Activated CD4-positive, alpha-beta memory T cell treated with anti-CD3 and anti-CD28 coated beads for 36 hours (primary cell): ENCODE results near the gene CNNM1. TPM values are rescaled to one million over a fixed set of nuclear protein-coding genes. Genes with fewer than 3 reads are reported as not detected.

Experiments
- CTCF ChIA-PET: fragments of 350-600 bp; sonication (Branson Sonifier 250); formaldehyde crosslinking; loops from one replicate; lab custom pipeline; 2021; ENCODE audit warnings: antibody characterized with exemption, inconsistent platforms; lab: Charles Lee
- POLR2A ChIA-PET: fragments of 350-600 bp; sonication (Branson Sonifier 250); formaldehyde crosslinking; loops from one replicate; lab custom pipeline; 2021; ENCODE audit warnings: antibody characterized with exemption; lab: Charles Lee
- DNase-seq: peaks from one replicate; pipeline ENCODE4 v3.0.0-alpha.2; 2020
- H3K27ac Mint-ChIP-seq: one replicate; pipeline ENCODE4 v1.8.0; 2021; ENCODE audit warnings: mixed read lengths
- H3K27me3 Mint-ChIP-seq: one replicate; pipeline ENCODE4 v1.8.0; 2021; ENCODE audit warnings: mixed read lengths
- H3K36me3 Mint-ChIP-seq: one replicate; pipeline ENCODE4 v1.8.0; 2021; ENCODE audit warnings: mixed read lengths
- H3K4me1 Mint-ChIP-seq: one replicate; pipeline ENCODE4 v1.8.0; 2021; ENCODE audit warnings: low read depth, mixed read lengths
- H3K4me3 Mint-ChIP-seq: one replicate; pipeline ENCODE4 v1.8.0; 2021; ENCODE audit warnings: mild to moderate bottlenecking, mixed read lengths
- H3K9me3 Mint-ChIP-seq: one replicate; pipeline ENCODE4 v1.8.0; 2021; ENCODE audit warnings: mixed read lengths
- intact Hi-C: fragments of 100-400 bp; cut with micrococcal nuclease; formaldehyde crosslinking; loops from one replicate; pipeline ENCODE4 v1.15.1; 2023
- total RNA-seq, 2 experiments: library from RNA; stranded (reverse); gene quantifications; one replicate each; pipeline ENCODE4 v1.2.3, GENCODE V29; 2021

CNNM1 gene
- total RNA-seq, 2 experiments from 2014 or later: 0.41 to 0.43 TPM

DNA sequence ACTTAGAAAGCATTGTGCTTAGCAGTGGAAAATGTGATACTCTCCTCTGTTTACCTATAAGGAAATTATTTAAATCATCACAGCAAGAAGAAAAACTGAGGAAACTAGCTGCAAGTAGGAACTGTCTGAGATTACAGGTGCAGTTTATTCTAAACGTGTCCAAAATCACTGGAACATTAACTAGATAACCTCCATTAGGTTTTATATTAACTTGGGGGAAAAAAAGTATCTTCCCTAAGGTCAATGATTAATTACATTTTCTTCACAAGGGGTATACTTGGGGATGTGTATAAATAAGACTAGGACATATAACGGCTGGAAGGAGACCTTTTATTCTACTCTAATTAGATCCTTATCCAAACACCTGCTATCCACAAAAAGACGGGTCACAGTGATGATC, 97.5 kb downstream of the CNNM1 start:
- Mint-ChIP-seq H3K4me3 (no peak overlapping the region), H3K27me3 (no peaks in the 10 kb centered on the region), H3K9me3 (no peaks in the 10 kb centered on the region), H3K27ac (no peak overlapping the region), H3K4me1 (peaks cover 22% of the 10 kb centered on the region), H3K36me3 (peaks cover 9% of the 10 kb centered on the region)
- POLR2A ChIA-PET: no interaction called here
- CTCF ChIA-PET: interaction anchor here (0.6 to 1.7 kb wide), 2 partner anchors 9 to 343 kb away, joined by 3 to 6 read pairs; no protein-coding TSS in a partner anchor
- intact Hi-C loops: no loop called here
- DNase-seq: no peak

GRCh38 chr10:99427566-99428190, 98.5 kb downstream of the CNNM1 start:
- no peak overlapping the region for H3K4me3 Mint-ChIP-seq
- ChIA-PET POLR2A (no interaction called here), CTCF (no interaction called here)
- H3K27ac Mint-ChIP-seq: no peak overlapping the region
- no peaks in the 10 kb centered on the region for H3K27me3 Mint-ChIP-seq
- DNase-seq: peak; percentile 18
- H3K4me1 Mint-ChIP-seq: peaks cover 27% of the 10 kb centered on the region
- H3K9me3 Mint-ChIP-seq: no peaks in the 10 kb centered on the region
- intact Hi-C loops: no loop called here
- peaks cover 9% of the 10 kb centered on the region for H3K36me3 Mint-ChIP-seq

GRCh38 chr10:99429517-99430095, 100.5 kb downstream of the CNNM1 start:
- ChIA-PET CTCF (interaction anchor here (0.8 to 2.4 kb wide), 5 partner anchors 37 to 189 kb away, joined by 3 to 18 read pairs (median 3); no protein-coding TSS in a partner anchor), POLR2A (interaction anchor here (1.9 to 2.8 kb wide), 3 partner anchors 187 to 302 kb away, joined by 7 to 24 read pairs (median 8); partner anchors contain the start of genes COX15, CUTC and SLC25A28)
- Mint-ChIP-seq H3K27ac (peak overlapping the region; percentile 90), H3K27me3 (no peaks in the 10 kb centered on the region), H3K9me3 (no peaks in the 10 kb centered on the region), H3K36me3 (peaks cover 12% of the 10 kb centered on the region), H3K4me1 (peaks cover 31% of the 10 kb centered on the region), H3K4me3 (peak overlapping the region; percentile 99)
- intact Hi-C loops: loop anchor here (1.0 to 5.0 kb wide), 9 partner anchors 37 to 1295 kb away; partner anchors contain the start of genes COX15, CUTC, ENTPD7 and R3HCC1L
- DNase-seq: no peak

DNA sequence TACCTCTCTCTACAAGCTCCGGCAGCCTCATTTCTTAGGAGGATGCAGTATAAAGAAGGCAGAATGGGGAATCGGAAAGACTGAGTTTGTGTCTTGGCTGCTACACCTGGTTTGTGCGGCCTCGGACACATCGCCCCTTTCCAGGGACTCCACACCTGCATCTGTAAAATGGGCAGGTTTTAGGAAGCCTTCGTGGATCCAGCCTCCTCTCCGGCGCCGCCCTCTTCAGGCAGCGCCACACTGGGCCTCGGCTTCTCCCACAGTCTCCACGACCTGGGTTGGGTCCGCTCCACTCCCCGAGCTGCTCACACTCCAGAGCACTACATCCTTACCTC, 100.9 kb downstream of the CNNM1 start:
- H3K36me3 Mint-ChIP-seq: peaks cover 7% of the 10 kb centered on the region
- no peak for DNase-seq
- H3K4me3 Mint-ChIP-seq: peak overlapping the region; percentile 99
- CTCF ChIA-PET: interaction anchor here (0.5 to 2.4 kb wide), 6 partner anchors 38 to 189 kb away, joined by 3 to 18 read pairs (median 3); no protein-coding TSS in a partner anchor
- no peaks in the 10 kb centered on the region for H3K9me3 Mint-ChIP-seq
- H3K4me1 Mint-ChIP-seq: peaks cover 31% of the 10 kb centered on the region
- POLR2A ChIA-PET: interaction anchor here (0.7 to 2.8 kb wide), 5 partner anchors 21 to 984 kb away, joined by 3 to 24 read pairs (median 7); partner anchors contain the start of genes COX15, CUTC and SLC25A28
- H3K27me3 Mint-ChIP-seq: no peaks in the 10 kb centered on the region
- peak overlapping the region; percentile 90 for H3K27ac Mint-ChIP-seq
- intact Hi-C loops: loop anchor here (1.0 to 5.0 kb wide), 9 partner anchors 37 to 1295 kb away; partner anchors contain the start of genes COX15, CUTC, ENTPD7 and R3HCC1L

- Mint-ChIP-seq H3K4me1 (peaks cover 32% of the 10 kb centered on the region), H3K36me3 (peaks cover 6% of the 10 kb centered on the region), H3K4me3 (peak within 1 kb of the TSS; percentile 99), H3K27ac (peak within 1 kb of the TSS; percentile 90), H3K9me3 (no peaks in the 10 kb centered on the region), H3K27me3 (no peaks in the 10 kb centered on the region)
- POLR2A ChIA-PET: interaction anchor here (0.7 to 2.8 kb wide), 6 partner anchors 20 to 984 kb away, joined by 3 to 24 read pairs (median 6); partner anchors contain the start of genes COX15, CUTC and SLC25A28
- intact Hi-C loops: loop anchor here (1.0 to 5.0 kb wide), 9 partner anchors 38 to 1296 kb away; partner anchors contain the start of genes COX15, CUTC, ENTPD7 and R3HCC1L
- peak; percentile 98 for DNase-seq
- CTCF ChIA-PET: interaction anchor here (0.5 to 2.4 kb wide), 9 partner anchors 9 to 963 kb away, joined by 3 to 18 read pairs (median 3); no protein-coding TSS in a partner anchor
Observed at GRCh38 chr10:99430451-99431189, 101.5 kb downstream of the CNNM1 start, which contains the start of gene GOT1. Gene GOT1 (minus strand): TSS chr10:99430624. CDS start chr10:99430565, 59 bp downstream.

GRCh38 chr10:99431190-99431760, 102.1 kb downstream of the CNNM1 start:
- POLR2A ChIA-PET: interaction anchor here (0.6 to 2.8 kb wide), 6 partner anchors 11 to 301 kb away, joined by 3 to 24 read pairs (median 6); partner anchors contain the start of genes COX15, CUTC and SLC25A28
- Mint-ChIP-seq H3K4me3 (peak overlapping the region; percentile 99), H3K36me3 (peaks cover 5% of the 10 kb centered on the region), H3K27ac (peak overlapping the region; percentile 90), H3K4me1 (peaks cover 34% of the 10 kb centered on the region), H3K27me3 (no peaks in the 10 kb centered on the region), H3K9me3 (no peaks in the 10 kb centered on the region)
- no peak for DNase-seq
- intact Hi-C loops: loop anchor here (2.0 to 5.0 kb wide), 6 partner anchors 38 to 1296 kb away; partner anchors contain the start of gene R3HCC1L
- CTCF ChIA-PET: interaction anchor here (0.6 to 2.4 kb wide), 6 partner anchors 8 to 964 kb away, joined by 3 to 18 read pairs (median 4); partner anchors contain the start of gene DNMBP

GRCh38 chr10:99432047-99432446, 102.9 kb downstream of the CNNM1 start:
- POLR2A ChIA-PET: no interaction called here
- no peaks in the 10 kb centered on the region for H3K27me3 Mint-ChIP-seq
- peaks cover 36% of the 10 kb centered on the region for H3K4me1 Mint-ChIP-seq

GRCh38 chr10:99432881-99433280, 103.7 kb downstream of the CNNM1 start:
- peaks cover 3% of the 10 kb centered on the region for H3K36me3 Mint-ChIP-seq
- peaks cover 33% of the 10 kb centered on the region for H3K4me1 Mint-ChIP-seq
- intact Hi-C loops: loop anchor here (5.0 kb wide), 2 partner anchors 939 to 966 kb away; no protein-coding TSS in a partner anchor
- no peak overlapping the region for H3K27ac Mint-ChIP-seq
- ChIA-PET CTCF (interaction anchor here (5.6 kb wide), 1 partner anchor 182 kb away, joined by 106 read pairs; no protein-coding TSS in a partner anchor), POLR2A (no interaction called here)
- H3K9me3 Mint-ChIP-seq: no peaks in the 10 kb centered on the region
- no peak overlapping the region for H3K4me3 Mint-ChIP-seq
- H3K27me3 Mint-ChIP-seq: no peaks in the 10 kb centered on the region
- DNase-seq: no peak

More at GRCh38 chr10:99432047-99432446, 102.9 kb downstream of the CNNM1 start:
- H3K9me3 Mint-ChIP-seq: no peaks in the 10 kb centered on the region
- DNase-seq: no peak
- CTCF ChIA-PET: interaction anchor here (1.7 kb wide), 1 partner anchor 128 kb away, joined by 5 read pairs; no protein-coding TSS in a partner anchor
- H3K4me3 Mint-ChIP-seq: peak overlapping the region; percentile 99
- H3K27ac Mint-ChIP-seq: peak overlapping the region; percentile 73
- intact Hi-C loops: loop anchor here (5.0 kb wide), 2 partner anchors 940 to 965 kb away; no protein-coding TSS in a partner anchor
- peaks cover 5% of the 10 kb centered on the region for H3K36me3 Mint-ChIP-seq

- no peak overlapping the region for H3K4me3 Mint-ChIP-seq
- H3K27me3 Mint-ChIP-seq: no peaks in the 10 kb centered on the region
- H3K9me3 Mint-ChIP-seq: no peaks in the 10 kb centered on the region
- peaks cover 3% of the 10 kb centered on the region for H3K36me3 Mint-ChIP-seq
- DNase-seq: no peak
- POLR2A ChIA-PET: no interaction called here
- CTCF ChIA-PET: interaction anchor here (5.6 kb wide), 1 partner anchor 182 kb away, joined by 106 read pairs; no protein-coding TSS in a partner anchor
- H3K4me1 Mint-ChIP-seq: peaks cover 31% of the 10 kb centered on the region
- intact Hi-C loops: loop anchor here (5.0 kb wide), 2 partner anchors 939 to 966 kb away; no protein-coding TSS in a partner anchor
- H3K27ac Mint-ChIP-seq: no peak overlapping the region
Observed at GRCh38 chr10:99433378-99434020, 104.3 kb downstream of the CNNM1 start.

DNA sequence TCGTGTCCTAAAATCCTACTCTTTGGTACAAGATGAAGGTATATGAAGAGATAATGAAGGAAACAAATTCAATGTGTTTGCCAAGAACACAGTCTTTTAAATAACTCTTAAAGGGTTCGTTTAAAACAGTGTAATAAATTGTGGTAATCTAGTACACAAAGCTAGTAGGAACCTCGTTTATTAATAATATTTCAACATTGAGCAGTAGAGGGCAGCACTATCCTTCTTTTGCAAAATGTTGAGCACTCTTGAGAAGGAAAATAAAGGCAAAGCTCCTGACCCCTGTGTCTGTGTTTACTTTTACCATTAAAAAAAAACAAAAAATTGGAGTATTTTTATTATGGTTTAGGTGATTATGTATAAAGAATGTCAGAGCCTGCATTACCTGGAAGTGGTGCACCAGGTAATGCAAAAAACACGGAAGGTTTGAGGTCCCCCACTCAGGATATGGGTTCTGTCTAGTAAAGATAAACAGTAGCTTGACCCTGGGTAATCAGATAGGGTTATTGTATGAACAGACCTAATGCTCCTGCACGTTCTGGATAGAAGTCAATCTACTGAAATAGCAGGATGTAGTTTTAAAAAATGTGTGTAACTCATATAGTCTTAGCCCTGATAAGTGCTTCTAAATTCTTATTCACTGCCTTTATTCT, 107.0 kb downstream of the CNNM1 start:
- POLR2A ChIA-PET: interaction anchor here (0.8 kb wide), 1 partner anchor 184 kb away, joined by 4 read pairs; the partner anchor contains the start of gene SLC25A28
- H3K4me3 Mint-ChIP-seq: no peak overlapping the region
- no peak overlapping the region for H3K27ac Mint-ChIP-seq
- H3K4me1 Mint-ChIP-seq: peaks cover 18% of the 10 kb centered on the region
- no peaks in the 10 kb centered on the region for H3K9me3 Mint-ChIP-seq
- CTCF ChIA-PET: interaction anchor here (0.7 to 5.6 kb wide), 38 partner anchors 8 to 969 kb away, joined by 3 to 106 read pairs (median 5); partner anchors contain the start of genes COX15, CUTC, ENTPD7 and NKX2-3
- intact Hi-C loops: loop anchor here (1.0 kb wide), 1 partner anchor 275 kb away; no protein-coding TSS in a partner anchor
- no peak for DNase-seq
- peaks cover 3% of the 10 kb centered on the region for H3K36me3 Mint-ChIP-seq
- H3K27me3 Mint-ChIP-seq: no peaks in the 10 kb centered on the region
